Retina (tissue), 1 donor: Measurements from ENCODE around the gene PKMYT1.

Experiments used
- DNase-seq: peaks from one replicate; pipeline ENCODE4 v3.0.0-alpha.2; 2016

PKMYT1 gene

GRCh38 chr16:2980227-2981176 lies at the start of gene PKMYT1:
Gene PKMYT1 (minus strand): TSS chr16:2980446. CDS start chr16:2979657, 789 bp downstream.
- DNase-seq = peak; percentile 97

GRCh38 chr16:3029491-3030221 lies 49.4 kb upstream of the PKMYT1 start:
- no peak for DNase-seq

GRCh38 chr16:3028716-3029319 lies 48.6 kb upstream of the PKMYT1 start:
- DNase-seq = no peak

- DNase-seq = peak; percentile 86
These were observed 47.9 kb upstream of the PKMYT1 start for GRCh38 chr16:3027983-3028715.

- DNase-seq = no peak
These were observed 47.2 kb upstream of the PKMYT1 start for GRCh38 chr16:3027489-3027795.

- no peak for DNase-seq
These were observed 46.6 kb upstream of the PKMYT1 start for GRCh38 chr16:3026609-3027488.

GRCh38 chr16:3026003-3026378 lies 45.7 kb upstream of the PKMYT1 start:
- DNase-seq = no peak

GRCh38 chr16:3025032-3026002 lies 45.1 kb upstream of the PKMYT1 start:
- no peak for DNase-seq

- peak; percentile 98 for DNase-seq
These were observed 43.6 kb upstream of the PKMYT1 start, which contains the start of the genes HCFC1R1 and THOC6 for GRCh38 chr16:3023669-3024478. Gene HCFC1R1 (minus strand): TSS chr16:3023942. CDS start chr16:3023941, 1 bp downstream. Gene THOC6 (plus strand): TSS chr16:3024035. CDS start chr16:3024327, 292 bp downstream.

GRCh38 chr16:3023415-3023668 lies 43.1 kb upstream of the PKMYT1 start:
- no peak for DNase-seq

GRCh38 chr16:3022684-3023414 lies 42.6 kb upstream of the PKMYT1 start:
- DNase-seq = no peak

- DNase-seq = no peak
These were observed 42.0 kb upstream of the PKMYT1 start for GRCh38 chr16:3022208-3022683.

- peak; percentile 77 for DNase-seq
These were observed 41.4 kb upstream of the PKMYT1 start for GRCh38 chr16:3021449-3022207.

GRCh38 chr16:3020604-3021448 lies 40.6 kb upstream of the PKMYT1 start:
- DNase-seq = no peak

- DNase-seq = peak; percentile 74
These were observed 40.0 kb upstream of the PKMYT1 start, which contains the start of gene TNFRSF12A for GRCh38 chr16:3020247-3020603. Gene TNFRSF12A (plus strand): TSS chr16:3020368. CDS start chr16:3020398, 30 bp downstream.

- no peak for DNase-seq
These were observed 39.5 kb upstream of the PKMYT1 start for GRCh38 chr16:3019594-3020246.
